Breast epithelium (tissue), 4 donors: ENCODE results near the gene USP15. TPM values are rescaled to one million over a fixed set of nuclear protein-coding genes. Genes with fewer than 3 reads are reported as not detected.
A peak's percentile ranks its signal among the peaks of the same experiment; 100 is the strongest.

ENCODE experiments used
- DNase-seq, 2 donors: peaks; one replicate each; pipeline ENCODE4 v3.0.0-alpha.2; 2019; ENCODE audit warnings: low spot score in 2 of 2
- H3K27ac ChIP-seq, 2 donors: fragments of 200-600 bp; sonication (generic) in 1 of 2; one replicate each; pipeline ENCODE4 v1.5.1; 2016 to 2019; ENCODE audit warnings: mild to moderate bottlenecking in 1 of 2
- H3K27me3 ChIP-seq, 2 donors: fragments of 200-600 bp; sonication (generic) in 1 of 2; one replicate each; pipeline versions ENCODE4 v1.5.1 to v1.6.0; 2017 to 2019; ENCODE audit warnings: control low read depth in 1 of 2, mild to moderate bottlenecking in 1 of 2
- H3K36me3 ChIP-seq: fragments of 200-600 bp; one replicate; pipeline ENCODE4 v1.5.1; 2019
- H3K4me1 ChIP-seq, 2 donors: fragments of 200-600 bp; sonication (generic); one replicate each; pipeline ENCODE4 v1.5.1; 2016 to 2019; ENCODE audit warnings: control low read depth in 1 of 2
- H3K4me3 ChIP-seq, 3 donors: fragments of 200-600 bp; sonication (generic); 1 replicate in 2 of 3; 2 replicates in 1 of 3; pipeline ENCODE4 v1.5.1; 2016 to 2019; ENCODE audit warnings: mild to moderate bottlenecking in 3 of 3, moderate library complexity in 2 of 3
- H3K9me3 ChIP-seq, 2 donors: fragments of 200-600 bp; sonication (generic) in 1 of 2; one replicate each; pipeline ENCODE4 v1.5.1; 2016 to 2019; ENCODE audit warnings: control low read depth in 1 of 2
- POLR2A ChIP-seq: fragments of 450-650 bp; IDR thresholded peaks from one replicate; pipeline ENCODE4 v1.6.1; 2016; ENCODE audit warnings: antibody characterized with exemption, mild to moderate bottlenecking, moderate library complexity
- POLR2AphosphoS5 ChIP-seq, 3 donors: sonication (generic); formaldehyde crosslinking; IDR thresholded peaks; one replicate each; pipeline ENCODE4 v1.6.1; 2017; ENCODE audit warnings: antibody characterized with exemption in 3 of 3
- intact Hi-C: fragments of 100-400 bp; cut with DNase I; formaldehyde crosslinking; loops from one replicate; pipeline ENCODE4 v1.15.1; 2023; ENCODE audit warnings: low total_unique reads
- total RNA-seq, 3 donors: library from RNA; depleted of rRNA; stranded (reverse); fragments of >200 nt; gene quantifications; one replicate each; pipeline ENCODE4 v1.1.0, GENCODE V29; 2016
- TF ChIP-seq, protein P1 (sequence below), 3 donors: fragments of 450-650 bp; IDR thresholded peaks; one replicate each; pipeline ENCODE4 v1.5.1; 2016 to 2017; ENCODE audit warnings: antibody characterized with exemption in 3 of 3, mild to moderate bottlenecking in 3 of 3, moderate library complexity in 3 of 3

The USP15 gene
- total RNA-seq, 3 donors from 2014 or later = 65.9 to 234 (median 110) TPM

DNA sequence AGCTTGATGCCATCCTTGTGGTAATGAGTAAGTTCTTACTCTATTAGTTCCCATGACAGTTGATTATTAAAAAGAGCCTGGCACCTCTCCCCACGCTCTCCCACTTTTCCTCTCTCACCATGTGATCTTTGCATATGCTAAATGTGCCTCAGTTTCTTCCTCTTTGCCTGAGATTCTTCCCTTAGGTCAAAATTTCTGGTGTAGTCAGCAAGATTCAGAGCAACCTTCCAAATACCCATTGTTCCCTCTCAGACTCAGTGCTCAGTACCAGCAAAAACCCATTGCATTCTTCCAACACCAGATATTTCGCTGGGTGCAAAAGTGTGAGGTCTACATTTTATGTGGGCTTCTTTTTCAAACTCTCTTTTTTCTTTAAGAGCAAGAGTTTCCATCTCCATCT lies 10.8 kb upstream of the USP15 start:
- TF ChIP-seq POLR2A = no peak
- TF ChIP-seq POLR2AphosphoS5 (IDR thresholded peaks at IDR 0.05) = no peak
- TF ChIP-seq, protein P1, sequence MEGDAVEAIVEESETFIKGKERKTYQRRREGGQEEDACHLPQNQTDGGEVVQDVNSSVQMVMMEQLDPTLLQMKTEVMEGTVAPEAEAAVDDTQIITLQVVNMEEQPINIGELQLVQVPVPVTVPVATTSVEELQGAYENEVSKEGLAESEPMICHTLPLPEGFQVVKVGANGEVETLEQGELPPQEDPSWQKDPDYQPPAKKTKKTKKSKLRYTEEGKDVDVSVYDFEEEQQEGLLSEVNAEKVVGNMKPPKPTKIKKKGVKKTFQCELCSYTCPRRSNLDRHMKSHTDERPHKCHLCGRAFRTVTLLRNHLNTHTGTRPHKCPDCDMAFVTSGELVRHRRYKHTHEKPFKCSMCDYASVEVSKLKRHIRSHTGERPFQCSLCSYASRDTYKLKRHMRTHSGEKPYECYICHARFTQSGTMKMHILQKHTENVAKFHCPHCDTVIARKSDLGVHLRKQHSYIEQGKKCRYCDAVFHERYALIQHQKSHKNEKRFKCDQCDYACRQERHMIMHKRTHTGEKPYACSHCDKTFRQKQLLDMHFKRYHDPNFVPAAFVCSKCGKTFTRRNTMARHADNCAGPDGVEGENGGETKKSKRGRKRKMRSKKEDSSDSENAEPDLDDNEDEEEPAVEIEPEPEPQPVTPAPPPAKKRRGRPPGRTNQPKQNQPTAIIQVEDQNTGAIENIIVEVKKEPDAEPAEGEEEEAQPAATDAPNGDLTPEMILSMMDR (IDR thresholded peaks at IDR 0.05) = no peak
- Histone ChIP-seq H3K4me1 (no peaks in the 10 kb centered on the region), H3K9me3 (no peaks in the 10 kb centered on the region), H3K27ac (no peak overlapping the region), H3K27me3 (no peaks in the 10 kb centered on the region), H3K36me3 (no peaks in the 10 kb centered on the region), H3K4me3 (no peak overlapping the region)
- intact Hi-C loops = no loop called here
- DNase-seq = no peak

DNA sequence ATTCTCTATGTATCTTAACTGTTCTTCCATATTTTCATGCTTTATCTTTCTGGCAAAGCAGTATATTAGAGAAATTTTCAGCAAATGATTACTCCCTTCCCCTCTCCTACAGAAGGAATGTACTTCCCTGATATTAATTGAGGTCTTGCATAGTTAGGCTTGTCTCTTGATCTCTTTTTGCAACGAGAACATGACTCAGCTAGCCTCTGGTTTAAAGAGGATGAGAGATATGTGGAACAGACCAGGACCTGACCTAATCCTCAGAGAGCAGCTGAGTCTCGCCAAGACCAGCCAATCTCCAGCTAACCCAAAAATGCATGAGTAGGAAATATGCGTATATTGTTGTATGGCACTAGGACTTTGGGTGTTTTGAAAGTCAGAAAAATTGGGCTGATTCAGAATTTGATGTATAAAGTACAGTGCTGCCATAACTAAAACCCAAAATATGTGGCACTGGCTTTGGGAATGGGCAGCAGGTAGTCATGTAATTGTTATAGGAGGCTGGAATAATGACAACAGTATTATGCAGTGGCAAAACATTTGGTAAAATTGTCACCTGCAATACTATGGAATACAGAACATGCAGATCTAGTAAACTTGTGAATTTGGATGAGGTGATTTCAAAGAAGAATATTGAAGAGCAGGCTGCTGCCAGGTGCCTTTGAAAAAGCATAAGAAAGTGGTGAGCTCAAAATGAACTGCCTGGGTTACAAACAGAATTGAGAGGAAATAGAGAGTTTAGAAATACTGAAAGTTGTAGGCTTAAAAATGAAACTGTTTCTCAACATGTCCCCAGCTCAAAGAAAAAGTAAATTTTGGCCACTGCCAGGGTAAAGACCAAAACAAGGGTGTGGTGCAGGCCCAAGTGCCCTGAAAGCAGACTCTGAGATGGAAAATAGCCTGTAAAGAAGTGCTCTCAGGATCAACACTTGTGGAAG lies 9.3 kb upstream of the USP15 start:
- TF ChIP-seq POLR2AphosphoS5 (IDR thresholded peaks at IDR 0.05) = no peak
- intact Hi-C loops = no loop called here
- Histone ChIP-seq H3K27me3 (no peaks in the 10 kb centered on the region), H3K27ac (peak overlapping the region in 1 of 2 donors; percentile 34), H3K4me3 (no peak overlapping the region), H3K36me3 (no peaks in the 10 kb centered on the region), H3K9me3 (no peaks in the 10 kb centered on the region), H3K4me1 (no peaks in the 10 kb centered on the region)
- no peak for DNase-seq

DNA sequence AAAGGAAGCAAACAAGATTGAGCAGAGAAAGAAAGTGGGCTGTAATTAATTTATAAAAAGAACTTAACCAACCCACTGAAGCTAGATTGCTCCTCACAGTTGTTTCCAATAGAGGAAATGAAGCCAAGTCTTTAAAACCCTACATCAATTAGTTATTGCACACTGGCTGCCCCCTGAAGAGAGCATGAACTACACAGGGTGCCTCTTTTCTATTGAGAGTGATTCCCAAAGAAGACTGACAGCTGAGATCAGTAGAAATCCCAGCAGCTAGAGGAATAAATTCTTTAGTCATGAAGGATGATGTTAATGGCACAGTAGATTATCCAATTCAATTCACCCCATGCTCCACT lies 8.6 kb upstream of the USP15 start:
- TF ChIP-seq POLR2A = no peak
- TF ChIP-seq POLR2AphosphoS5 (IDR thresholded peaks at IDR 0.05) = no peak
- TF ChIP-seq, protein P1 (IDR thresholded peaks at IDR 0.05) = no peak
- Histone ChIP-seq H3K36me3 (no peaks in the 10 kb centered on the region), H3K27ac (no peak overlapping the region), H3K9me3 (no peaks in the 10 kb centered on the region), H3K4me1 (no peaks in the 10 kb centered on the region), H3K4me3 (no peak overlapping the region), H3K27me3 (no peaks in the 10 kb centered on the region)
- intact Hi-C loops = no loop called here
- DNase-seq = no peak

DNA sequence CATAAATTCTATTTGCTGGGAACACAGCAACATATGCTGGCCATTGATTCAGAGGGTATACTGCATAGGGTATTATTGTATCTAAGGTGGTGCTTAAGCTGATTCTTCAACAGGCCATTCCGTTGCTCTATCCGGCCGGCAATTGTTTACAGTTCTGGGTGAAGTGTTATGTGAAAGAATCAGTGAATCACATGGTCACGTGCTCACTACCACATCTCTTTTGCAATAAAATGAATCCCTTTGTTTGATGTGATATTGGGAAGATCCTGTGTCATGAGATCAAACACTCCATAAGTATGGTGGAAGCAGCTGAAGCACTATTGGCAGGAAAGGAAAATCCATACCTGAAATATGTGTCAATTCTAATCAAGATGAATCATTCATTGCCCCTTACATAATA lies 7.6 kb upstream of the USP15 start:
- Histone ChIP-seq H3K27me3 (no peaks in the 10 kb centered on the region), H3K27ac (peak overlapping the region in 1 of 2 donors; percentile 36), H3K36me3 (no peaks in the 10 kb centered on the region), H3K9me3 (no peaks in the 10 kb centered on the region), H3K4me3 (no peak overlapping the region), H3K4me1 (no peaks in the 10 kb centered on the region)
- intact Hi-C loops = no loop called here
- TF ChIP-seq POLR2A (no peak), POLR2AphosphoS5 (IDR thresholded peaks at IDR 0.05) (no peak)
- TF ChIP-seq, protein P1 (IDR thresholded peaks at IDR 0.05) = no peak
- DNase-seq = no peak

DNA sequence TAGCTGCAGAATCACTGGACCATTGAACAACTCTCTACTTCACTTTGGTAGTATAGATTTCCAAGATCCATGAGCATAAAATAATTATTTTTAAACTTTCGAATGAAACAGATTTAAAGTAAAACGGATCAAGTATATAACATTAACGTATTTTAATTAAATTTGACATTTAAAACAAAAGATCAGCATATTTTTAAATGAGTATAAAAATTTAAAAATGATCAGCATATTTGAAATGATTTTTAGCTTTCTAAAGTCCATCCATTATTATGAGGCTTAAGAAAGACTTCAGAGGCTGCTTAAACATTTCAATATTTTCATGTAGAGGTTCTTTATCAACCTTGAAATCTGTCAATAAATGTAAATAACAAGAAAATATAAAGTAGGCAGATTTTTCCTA lies 5.2 kb upstream of the USP15 start:
- no peaks in the 10 kb centered on the region for H3K9me3 ChIP-seq
- no peak overlapping the region for H3K27ac ChIP-seq
- H3K27me3 ChIP-seq = no peaks in the 10 kb centered on the region
- no peaks in the 10 kb centered on the region for H3K4me1 ChIP-seq
- DNase-seq = no peak
- intact Hi-C loops = no loop called here
- no peaks in the 10 kb centered on the region for H3K36me3 ChIP-seq
- TF ChIP-seq POLR2A (no peak), POLR2AphosphoS5 (IDR thresholded peaks at IDR 0.05) (no peak)
- TF ChIP-seq, protein P1 (IDR thresholded peaks at IDR 0.05) = no peak
- no peak overlapping the region for H3K4me3 ChIP-seq
